Mucosa of descending colon (tissue), 3 donors: Measurements from ENCODE around the gene RAB1B. TPM values are rescaled to one million over a fixed set of nuclear protein-coding genes. Genes with fewer than 3 reads are reported as not detected.
A peak's percentile ranks its signal among the peaks of the same experiment; 100 is the strongest.

Experiments used
- ATAC-seq: fragments of 200-7000 bp; cut with Tn5 transposase; one replicate; pipeline ENCODE4 v1.9.1; 2020; ENCODE audit warnings: mild to moderate bottlenecking, moderate library complexity
- DNase-seq, 3 donors: peaks; one replicate each; pipeline ENCODE4 v3.0.0-alpha.2; 2020
- H3K36me3 ChIP-seq: fragments of 200-600 bp; one replicate; pipeline ENCODE4 v1.8.0; 2021; ENCODE audit warnings: low read depth, mild to moderate bottlenecking
- H3K4me1 ChIP-seq: fragments of 200-600 bp; one replicate; pipeline ENCODE4 v1.8.0; 2021; ENCODE audit warnings: low read depth, mild to moderate bottlenecking
- H3K4me3 ChIP-seq: fragments of 200-600 bp; one replicate; pipeline ENCODE4 v1.8.0; 2021; ENCODE audit warnings: mild to moderate bottlenecking
- H3K9me3 ChIP-seq: fragments of 200-600 bp; one replicate; pipeline ENCODE4 v1.8.0; 2021; ENCODE audit warnings: mild to moderate bottlenecking
- intact Hi-C, 2 donors: fragments of 100-400 bp; cut with DNase I in 1 of 2; cut with micrococcal nuclease in 1 of 2; formaldehyde crosslinking; loops; one replicate each; pipeline versions ENCODE4 v1.11.0 to v1.11.1; 2022; cut with DNase I, micrococcal nuclease
- total RNA-seq, 3 donors: library from RNA; stranded (reverse); fragmentation: NEBNext Ultra II Directional in 2 of 3; extraction: Animal tissue kit (Norgen Biotek cat#: 25700) in 2 of 3; gene quantifications; one replicate each; pipeline versions ENCODE4 v1.2.1 to v1.2.4, GENCODE V29; 2021 to 2023
- TF ChIP-seq, protein P1 (sequence below): fragments of 200-600 bp; IDR thresholded peaks from one replicate; pipeline ENCODE4 v1.8.0; 2022; ENCODE audit warnings: antibody characterized with exemption, mild to moderate bottlenecking
- donor health status: DM: no; HTN: no; CAD: no; lungs with moderate emphysema.
- donor health status: DM: no; HTN: no; CAD: no.
- donor health status: DM: no; HTN: yes; CAD: no.

RAB1B gene
- total RNA-seq, 3 donors from 2014 or later, result 154 to 210 (median 191) TPM

GRCh38 chr11:66264383-66264782 is 4.1 kb upstream of the RAB1B start:
- peaks cover 3% of the 10 kb centered on the region for H3K36me3 ChIP-seq
- H3K4me1 ChIP-seq, result peaks cover 7% of the 10 kb centered on the region
- ATAC-seq (no peak), DNase-seq (no peak)
- intact Hi-C loops, result no loop called here
- TF ChIP-seq, protein P1, sequence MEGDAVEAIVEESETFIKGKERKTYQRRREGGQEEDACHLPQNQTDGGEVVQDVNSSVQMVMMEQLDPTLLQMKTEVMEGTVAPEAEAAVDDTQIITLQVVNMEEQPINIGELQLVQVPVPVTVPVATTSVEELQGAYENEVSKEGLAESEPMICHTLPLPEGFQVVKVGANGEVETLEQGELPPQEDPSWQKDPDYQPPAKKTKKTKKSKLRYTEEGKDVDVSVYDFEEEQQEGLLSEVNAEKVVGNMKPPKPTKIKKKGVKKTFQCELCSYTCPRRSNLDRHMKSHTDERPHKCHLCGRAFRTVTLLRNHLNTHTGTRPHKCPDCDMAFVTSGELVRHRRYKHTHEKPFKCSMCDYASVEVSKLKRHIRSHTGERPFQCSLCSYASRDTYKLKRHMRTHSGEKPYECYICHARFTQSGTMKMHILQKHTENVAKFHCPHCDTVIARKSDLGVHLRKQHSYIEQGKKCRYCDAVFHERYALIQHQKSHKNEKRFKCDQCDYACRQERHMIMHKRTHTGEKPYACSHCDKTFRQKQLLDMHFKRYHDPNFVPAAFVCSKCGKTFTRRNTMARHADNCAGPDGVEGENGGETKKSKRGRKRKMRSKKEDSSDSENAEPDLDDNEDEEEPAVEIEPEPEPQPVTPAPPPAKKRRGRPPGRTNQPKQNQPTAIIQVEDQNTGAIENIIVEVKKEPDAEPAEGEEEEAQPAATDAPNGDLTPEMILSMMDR, result no peak
- H3K4me3 ChIP-seq, result no peak overlapping the region
- no peaks in the 10 kb centered on the region for H3K9me3 ChIP-seq

GRCh38 chr11:66264914-66265313 is 3.5 kb upstream of the RAB1B start:
- TF ChIP-seq, protein P1, result no peak

DNA sequence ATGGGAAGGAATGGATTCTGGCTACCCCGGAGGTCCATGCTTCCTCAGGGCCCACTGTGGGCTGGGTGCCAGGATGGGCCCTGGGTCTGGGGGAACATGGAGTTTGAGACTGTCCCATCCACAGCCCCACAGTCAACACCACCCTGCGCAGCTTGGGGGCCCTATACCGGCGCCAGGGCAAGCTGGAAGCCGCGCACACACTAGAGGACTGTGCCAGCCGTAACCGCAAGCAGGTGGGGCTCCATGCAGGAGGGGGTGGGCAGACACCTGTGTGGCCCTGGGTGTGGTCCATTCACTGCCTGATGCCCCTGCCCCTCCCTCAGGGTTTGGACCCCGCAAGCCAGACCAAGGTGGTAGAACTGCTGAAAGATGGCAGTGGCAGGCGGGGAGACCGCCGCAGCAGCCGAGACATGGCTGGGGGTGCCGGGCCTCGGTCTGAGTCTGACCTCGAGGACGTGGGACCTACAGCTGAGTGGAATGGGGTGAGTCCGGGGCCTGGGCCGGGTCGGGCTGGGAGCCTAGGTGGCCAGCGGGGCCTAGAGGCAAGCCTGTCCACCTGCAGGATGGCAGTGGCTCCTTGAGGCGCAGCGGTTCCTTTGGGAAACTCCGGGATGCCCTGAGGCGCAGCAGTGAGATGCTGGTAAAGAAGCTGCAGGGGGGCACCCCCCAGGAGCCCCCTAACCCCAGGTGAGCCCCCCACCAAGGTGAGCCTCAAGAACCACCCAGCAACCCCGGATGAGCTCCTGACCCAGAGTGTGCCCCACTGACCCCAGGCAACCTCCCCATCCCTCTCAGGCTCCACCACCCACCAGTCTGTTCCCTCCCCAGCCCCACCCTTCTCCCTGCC is 2.7 kb upstream of the RAB1B start:
- TF ChIP-seq, protein P1, result no peak
- H3K4me1 ChIP-seq, result peaks cover 16% of the 10 kb centered on the region
- ATAC-seq, result no peak
- H3K9me3 ChIP-seq, result no peaks in the 10 kb centered on the region
- no peak overlapping the region for H3K4me3 ChIP-seq
- H3K36me3 ChIP-seq, result peaks cover 3% of the 10 kb centered on the region
- no peak for DNase-seq
- intact Hi-C loops, result no loop called here

More at GRCh38 chr11:66264914-66265313, 3.5 kb upstream of the RAB1B start:
- Histone ChIP-seq H3K36me3 (peaks cover 3% of the 10 kb centered on the region), H3K4me1 (peaks cover 12% of the 10 kb centered on the region), H3K9me3 (no peaks in the 10 kb centered on the region), H3K4me3 (no peak overlapping the region)
- DNase-seq (peak in 1 of 3 donors; percentile 46), ATAC-seq (no peak)
- intact Hi-C loops, result no loop called here

GRCh38 chr11:66266378-66267038 is 1.9 kb upstream of the RAB1B start:
- ATAC-seq, result no peak
- no peak overlapping the region for H3K4me3 ChIP-seq

DNA sequence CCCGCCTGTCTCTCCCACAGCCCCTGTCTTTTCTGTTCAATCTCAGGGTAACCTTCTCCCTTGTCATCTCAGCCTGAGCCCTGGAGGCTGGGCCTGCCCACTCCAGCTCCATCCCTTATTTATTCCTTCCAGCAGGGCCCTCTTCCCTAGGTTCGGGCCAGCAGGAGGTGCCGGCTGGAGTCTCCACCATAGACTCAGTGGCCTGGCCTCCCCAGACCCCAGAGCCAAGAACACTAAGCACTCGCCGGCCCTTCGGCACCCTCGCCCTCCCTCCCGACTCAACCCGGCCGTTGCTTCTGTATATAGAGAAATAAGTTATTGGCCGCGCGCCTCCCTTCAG is 1.4 kb upstream of the RAB1B start:
- Histone ChIP-seq H3K4me3 (no peak overlapping the region), H3K4me1 (peaks cover 16% of the 10 kb centered on the region), H3K9me3 (no peaks in the 10 kb centered on the region), H3K36me3 (peaks cover 3% of the 10 kb centered on the region)
- intact Hi-C loops, result no loop called here
- ATAC-seq, result no peak
- TF ChIP-seq, protein P1, result no peak
- DNase-seq, result no peak

More at GRCh38 chr11:66266378-66267038, 1.9 kb upstream of the RAB1B start:
- Histone ChIP-seq H3K9me3 (no peaks in the 10 kb centered on the region), H3K4me1 (peaks cover 16% of the 10 kb centered on the region), H3K36me3 (peaks cover 3% of the 10 kb centered on the region)
- TF ChIP-seq, protein P1, result no peak
- peak in 1 of 3 donors; percentile 69 for DNase-seq
- intact Hi-C loops, result no loop called here
